Ishikawa (cell line): Measurements from ENCODE around the gene KIAA1549.

Source experiments
- FOXM1 ChIP-seq: IDR thresholded peaks from 2 replicates; pipeline ENCODE4 v1.6.1; 2012; ENCODE audit warnings: low read depth, borderline replicate concordance
- MAX ChIP-seq: IDR thresholded peaks from 2 replicates; pipeline ENCODE4 v1.6.1; 2012
- TF ChIP-seq, protein P1 (sequence below): IDR thresholded peaks from 2 replicates; pipeline ENCODE4 v1.6.1; 2012; ENCODE audit warnings: low read depth, mild to moderate bottlenecking

DNA sequence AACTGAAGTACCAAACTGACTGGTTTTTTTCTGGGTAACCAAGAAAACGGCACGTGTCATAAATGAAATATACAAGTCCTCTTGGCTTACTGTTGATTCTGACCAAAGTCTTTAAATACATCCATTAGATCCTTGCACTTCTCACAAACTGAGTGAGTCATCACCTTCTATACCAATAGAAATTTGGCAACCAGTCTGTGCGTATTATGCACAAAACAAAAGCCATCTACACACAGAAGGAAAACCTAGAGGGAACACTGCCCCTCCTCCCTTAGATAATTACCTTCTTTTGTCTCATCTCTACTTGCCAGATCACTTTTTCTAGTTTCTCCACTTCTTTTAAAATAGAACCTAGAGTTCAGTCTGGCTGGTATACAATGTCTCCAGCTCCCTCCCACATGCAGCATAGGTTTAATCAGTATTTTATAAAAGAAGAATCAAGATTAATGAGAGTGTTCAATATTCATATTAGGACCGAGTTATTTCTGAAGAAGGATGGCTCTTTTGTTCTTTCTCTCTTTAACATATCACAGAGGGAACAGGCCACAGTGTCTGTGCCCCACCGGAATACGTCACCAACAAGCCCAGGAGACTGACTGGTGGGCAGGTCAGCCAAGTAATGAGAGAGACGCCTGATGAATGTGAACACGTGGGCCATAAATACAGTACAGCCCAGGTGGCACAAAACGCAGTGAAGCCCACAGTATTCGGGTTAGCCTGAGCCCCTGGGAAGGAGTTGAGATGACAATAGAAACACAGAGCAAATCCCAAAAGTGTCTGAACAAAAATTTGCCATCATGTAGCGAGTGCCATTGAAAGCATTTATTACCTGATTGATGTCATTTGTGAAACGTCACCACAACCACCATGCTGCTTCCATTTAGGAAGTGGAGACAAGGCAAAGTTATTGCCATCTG is 91.3 kb downstream of the KIAA1549 start:
- TF ChIP-seq, protein P1, sequence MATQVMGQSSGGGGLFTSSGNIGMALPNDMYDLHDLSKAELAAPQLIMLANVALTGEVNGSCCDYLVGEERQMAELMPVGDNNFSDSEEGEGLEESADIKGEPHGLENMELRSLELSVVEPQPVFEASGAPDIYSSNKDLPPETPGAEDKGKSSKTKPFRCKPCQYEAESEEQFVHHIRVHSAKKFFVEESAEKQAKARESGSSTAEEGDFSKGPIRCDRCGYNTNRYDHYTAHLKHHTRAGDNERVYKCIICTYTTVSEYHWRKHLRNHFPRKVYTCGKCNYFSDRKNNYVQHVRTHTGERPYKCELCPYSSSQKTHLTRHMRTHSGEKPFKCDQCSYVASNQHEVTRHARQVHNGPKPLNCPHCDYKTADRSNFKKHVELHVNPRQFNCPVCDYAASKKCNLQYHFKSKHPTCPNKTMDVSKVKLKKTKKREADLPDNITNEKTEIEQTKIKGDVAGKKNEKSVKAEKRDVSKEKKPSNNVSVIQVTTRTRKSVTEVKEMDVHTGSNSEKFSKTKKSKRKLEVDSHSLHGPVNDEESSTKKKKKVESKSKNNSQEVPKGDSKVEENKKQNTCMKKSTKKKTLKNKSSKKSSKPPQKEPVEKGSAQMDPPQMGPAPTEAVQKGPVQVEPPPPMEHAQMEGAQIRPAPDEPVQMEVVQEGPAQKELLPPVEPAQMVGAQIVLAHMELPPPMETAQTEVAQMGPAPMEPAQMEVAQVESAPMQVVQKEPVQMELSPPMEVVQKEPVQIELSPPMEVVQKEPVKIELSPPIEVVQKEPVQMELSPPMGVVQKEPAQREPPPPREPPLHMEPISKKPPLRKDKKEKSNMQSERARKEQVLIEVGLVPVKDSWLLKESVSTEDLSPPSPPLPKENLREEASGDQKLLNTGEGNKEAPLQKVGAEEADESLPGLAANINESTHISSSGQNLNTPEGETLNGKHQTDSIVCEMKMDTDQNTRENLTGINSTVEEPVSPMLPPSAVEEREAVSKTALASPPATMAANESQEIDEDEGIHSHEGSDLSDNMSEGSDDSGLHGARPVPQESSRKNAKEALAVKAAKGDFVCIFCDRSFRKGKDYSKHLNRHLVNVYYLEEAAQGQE = no peak
- no peak for TF ChIP-seq MAX
- TF ChIP-seq FOXM1 = no peak
